HEK293 (cell line): Measurements from ENCODE around the gene MMP28.

ENCODE experiments used
- CTCF ChIA-PET: fragments of 350-600 bp; formaldehyde crosslinking; extraction: SDS; loops from one replicate; lab custom pipeline; 2021; ENCODE audit warnings: antibody characterized with exemption; lab: Yijun Ruan, JAX
- POLR2A ChIA-PET: fragments of 300-600 bp; formaldehyde crosslinking; extraction: SDS; loops from one replicate; lab custom pipeline; 2020; ENCODE audit warnings: antibody characterized with exemption, inconsistent platforms; lab: Yijun Ruan, JAX
- H3K27ac ChIP-seq: fragments of 200-500 bp; sonication (Bioruptor generic); 2 replicates; pipeline ENCODE4 v1.5.1; 2014; ENCODE audit warnings: low read depth, low read length, control low read depth, inconsistent platforms; ENCODE audit errors: extremely low read depth
- H3K36me3 ChIP-seq, 2 experiments: fragments of 200-500 bp in 1 of 2; sonication (Bioruptor generic) in 1 of 2; 1 replicate in 1 of 2; 2 replicates in 1 of 2; pipeline ENCODE4 v1.5.1; 2014 to 2017; ENCODE audit warnings: inconsistent platforms in 2 of 2, low read length in 2 of 2; ENCODE audit not compliant: control insufficient read depth in 2 of 2, insufficient read depth in 1 of 2
- H3K4me1 ChIP-seq: fragments of 200-500 bp; sonication (Bioruptor generic); 2 replicates; pipeline ENCODE4 v1.5.1; 2014; ENCODE audit warnings: mild to moderate bottlenecking, low read length, inconsistent platforms; ENCODE audit not compliant: control insufficient read depth, insufficient read depth
- H3K4me3 ChIP-seq: 2 replicates; pipeline ENCODE4 v1.5.1; 2011; ENCODE audit warnings: low read depth, mild to moderate bottlenecking, control low read depth, low read length, moderate library complexity
- H3K9me3 ChIP-seq: fragments of 200-500 bp; sonication (Bioruptor generic); 2 replicates; pipeline ENCODE4 v1.5.1; 2014; ENCODE audit warnings: low read depth, low read length, inconsistent platforms; ENCODE audit not compliant: control insufficient read depth, insufficient read depth
- BCL11B ChIP-seq: fragments of 450-650 bp; formaldehyde crosslinking; IDR thresholded peaks from 2 replicates; pipeline ENCODE4 v1.5.1; 2016; ENCODE audit warnings: low read depth, missing biosample characterization, missing genetic modification characterization
- GLIS1 ChIP-seq: fragments of 450-650 bp; formaldehyde crosslinking; IDR thresholded peaks from 2 replicates; pipeline ENCODE4 v1.5.1; 2016; ENCODE audit warnings: missing biosample characterization, missing genetic modification characterization
- KLF10 ChIP-seq: fragments of 450-650 bp; IDR thresholded peaks from 2 replicates; pipeline ENCODE4 v1.5.1; 2018; ENCODE audit warnings: missing biosample characterization, mild to moderate bottlenecking, missing genetic modification characterization
- MZF1 ChIP-seq: fragments of 450-650 bp; formaldehyde crosslinking; IDR thresholded peaks from 2 replicates; pipeline ENCODE4 v1.5.1; 2017; ENCODE audit warnings: missing biosample characterization, missing genetic modification characterization, borderline replicate concordance
- OSR2 ChIP-seq: fragments of 450-650 bp; formaldehyde crosslinking; IDR thresholded peaks from 2 replicates; pipeline ENCODE4 v1.5.1; 2016; ENCODE audit warnings: missing biosample characterization, missing genetic modification characterization
- SCRT1 ChIP-seq: fragments of 450-650 bp; formaldehyde crosslinking; IDR thresholded peaks from 2 replicates; pipeline ENCODE4 v1.5.1; 2016; ENCODE audit warnings: missing biosample characterization, missing genetic modification characterization, borderline replicate concordance
- YY2 ChIP-seq: fragments of 450-650 bp; formaldehyde crosslinking; IDR thresholded peaks from 2 replicates; pipeline ENCODE4 v1.5.1; 2016; ENCODE audit warnings: missing biosample characterization, missing genetic modification characterization
- ZEB2 ChIP-seq: fragments of 450-650 bp; formaldehyde crosslinking; IDR thresholded peaks from 2 replicates; pipeline ENCODE4 v1.5.1; 2016; ENCODE audit warnings: missing biosample characterization, missing genetic modification characterization
- ZIC2 ChIP-seq: fragments of 450-650 bp; formaldehyde crosslinking; IDR thresholded peaks from 2 replicates; pipeline ENCODE4 v1.5.1; 2016; ENCODE audit warnings: missing biosample characterization, missing genetic modification characterization
- ZNF248 ChIP-seq: fragments of 450-650 bp; formaldehyde crosslinking; IDR thresholded peaks from 2 replicates; pipeline ENCODE4 v1.5.1; 2017; ENCODE audit warnings: missing biosample characterization, missing genetic modification characterization
- ZNF292 ChIP-seq: fragments of 450-650 bp; formaldehyde crosslinking; IDR thresholded peaks from 2 replicates; pipeline ENCODE4 v1.5.1; 2016; ENCODE audit warnings: low read depth, missing biosample characterization, missing genetic modification characterization, borderline replicate concordance
- ZNF302 ChIP-seq: fragments of 450-650 bp; formaldehyde crosslinking; IDR thresholded peaks from 2 replicates; pipeline ENCODE4 v1.5.1; 2016; ENCODE audit warnings: missing biosample characterization, missing genetic modification characterization, low read depth
- ZNF350 ChIP-seq: fragments of 450-650 bp; formaldehyde crosslinking; IDR thresholded peaks from 2 replicates; pipeline ENCODE4 v1.5.0; 2017; ENCODE audit warnings: missing biosample characterization, mild to moderate bottlenecking, missing genetic modification characterization
- ZNF548 ChIP-seq: fragments of 450-650 bp; formaldehyde crosslinking; IDR thresholded peaks from 2 replicates; pipeline ENCODE4 v1.5.1; 2016; ENCODE audit warnings: missing biosample characterization, missing genetic modification characterization
- ZNF626 ChIP-seq: fragments of 450-650 bp; sonication (Bioruptor Pico); formaldehyde crosslinking; IDR thresholded peaks from 2 replicates; pipeline ENCODE4 v1.5.1; 2018; ENCODE audit warnings: missing biosample characterization, missing genetic modification characterization, inconsistent platforms
- ZNF629 ChIP-seq: fragments of 450-650 bp; formaldehyde crosslinking; IDR thresholded peaks from 2 replicates; pipeline ENCODE4 v1.5.1; 2017; ENCODE audit warnings: missing biosample characterization, missing genetic modification characterization
- ZNF670 ChIP-seq: fragments of 450-650 bp; formaldehyde crosslinking; IDR thresholded peaks from 2 replicates; pipeline ENCODE4 v1.5.1; 2016; ENCODE audit warnings: missing biosample characterization, missing genetic modification characterization, low read depth
- ZNF707 ChIP-seq: fragments of 450-650 bp; formaldehyde crosslinking; IDR thresholded peaks from 2 replicates; pipeline ENCODE4 v1.5.1; 2016; ENCODE audit warnings: missing biosample characterization, missing genetic modification characterization
- ZNF776 ChIP-seq: fragments of 450-650 bp; formaldehyde crosslinking; IDR thresholded peaks from 2 replicates; pipeline ENCODE4 v1.5.0; 2017; ENCODE audit warnings: missing biosample characterization, missing genetic modification characterization, borderline replicate concordance
- ZNF830 ChIP-seq: fragments of 450-650 bp; IDR thresholded peaks from 2 replicates; pipeline ENCODE4 v1.5.0; 2018; ENCODE audit warnings: missing biosample characterization, missing genetic modification characterization, low read depth, mild to moderate bottlenecking, moderate library complexity
- TF ChIP-seq, protein P1 (sequence below): fragments of 450-650 bp; formaldehyde crosslinking; IDR thresholded peaks from 2 replicates; pipeline ENCODE4 v1.5.1; 2016; ENCODE audit warnings: missing biosample characterization, missing genetic modification characterization
- TF ChIP-seq, protein P2 (sequence below): fragments of 450-650 bp; IDR thresholded peaks from 2 replicates; pipeline ENCODE4 v1.5.1; 2018; ENCODE audit warnings: missing biosample characterization, missing genetic modification characterization
- TF ChIP-seq, protein P3 (sequence below): fragments of 450-650 bp; formaldehyde crosslinking; IDR thresholded peaks from 2 replicates; pipeline ENCODE4 v1.5.1; 2016; ENCODE audit warnings: missing biosample characterization, missing genetic modification characterization
- TF ChIP-seq, protein P4 (sequence below): fragments of 450-650 bp; formaldehyde crosslinking; IDR thresholded peaks from 2 replicates; pipeline ENCODE4 v1.5.1; 2016; ENCODE audit warnings: missing biosample characterization, missing genetic modification characterization
- TF ChIP-seq, protein P5 (sequence below): fragments of 450-650 bp; formaldehyde crosslinking; IDR thresholded peaks from 2 replicates; pipeline ENCODE4 v1.5.1; 2016; ENCODE audit warnings: missing biosample characterization, missing genetic modification characterization

MMP28 gene

DNA sequence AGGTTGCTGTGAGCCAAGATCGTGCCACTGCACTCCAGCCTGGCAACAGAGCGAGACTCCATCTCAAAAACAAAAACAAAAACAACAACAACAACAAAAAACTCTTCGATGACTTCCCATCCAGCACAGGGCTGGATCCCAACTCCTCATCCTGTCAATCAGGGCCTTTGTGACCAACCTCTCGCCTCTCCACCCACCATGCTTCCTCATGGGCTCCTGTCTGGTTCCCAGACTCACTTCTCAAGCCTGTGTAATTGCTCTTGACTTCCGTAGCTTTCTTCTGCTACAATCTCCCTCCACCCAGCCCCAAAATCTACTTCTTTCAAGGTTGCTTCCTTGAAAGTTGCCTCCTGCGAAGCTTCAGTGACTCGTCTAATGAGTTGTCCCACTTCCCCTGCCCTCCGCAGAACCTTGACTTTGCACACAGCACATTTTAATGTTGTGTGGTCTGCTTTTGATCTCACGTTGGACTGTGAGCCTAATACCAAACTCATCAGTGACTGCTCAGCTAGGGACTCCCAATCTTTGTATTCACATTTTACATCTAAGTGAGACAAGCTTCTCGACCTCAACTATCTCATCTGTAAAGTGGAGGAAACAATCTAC, 64.9 kb downstream of the MMP28 start (continued):
- no peak for TF ChIP-seq GLIS1 (tag by site-specific recombination)
- no peak for TF ChIP-seq ZNF548 (tag by site-specific recombination)
- TF ChIP-seq ZNF248 (tag by site-specific recombination), result no peak
- no peak for TF ChIP-seq ZNF776 (tag by site-specific recombination)
- TF ChIP-seq KLF10 (tag by site-specific recombination), result no peak
- TF ChIP-seq, protein P1, sequence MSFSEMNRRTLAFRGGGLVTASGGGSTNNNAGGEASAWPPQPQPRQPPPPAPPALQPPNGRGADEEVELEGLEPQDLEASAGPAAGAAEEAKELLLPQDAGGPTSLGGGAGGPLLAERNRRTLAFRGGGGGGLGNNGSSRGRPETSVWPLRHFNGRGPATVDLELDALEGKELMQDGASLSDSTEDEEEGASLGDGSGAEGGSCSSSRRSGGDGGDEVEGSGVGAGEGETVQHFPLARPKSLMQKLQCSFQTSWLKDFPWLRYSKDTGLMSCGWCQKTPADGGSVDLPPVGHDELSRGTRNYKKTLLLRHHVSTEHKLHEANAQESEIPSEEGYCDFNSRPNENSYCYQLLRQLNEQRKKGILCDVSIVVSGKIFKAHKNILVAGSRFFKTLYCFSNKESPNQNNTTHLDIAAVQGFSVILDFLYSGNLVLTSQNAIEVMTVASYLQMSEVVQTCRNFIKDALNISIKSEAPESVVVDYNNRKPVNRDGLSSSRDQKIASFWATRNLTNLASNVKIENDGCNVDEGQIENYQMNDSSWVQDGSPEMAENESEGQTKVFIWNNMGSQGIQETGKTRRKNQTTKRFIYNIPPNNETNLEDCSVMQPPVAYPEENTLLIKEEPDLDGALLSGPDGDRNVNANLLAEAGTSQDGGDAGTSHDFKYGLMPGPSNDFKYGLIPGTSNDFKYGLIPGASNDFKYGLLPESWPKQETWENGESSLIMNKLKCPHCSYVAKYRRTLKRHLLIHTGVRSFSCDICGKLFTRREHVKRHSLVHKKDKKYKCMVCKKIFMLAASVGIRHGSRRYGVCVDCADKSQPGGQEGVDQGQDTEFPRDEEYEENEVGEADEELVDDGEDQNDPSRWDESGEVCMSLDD (tag by site-specific recombination), result no peak
- no peak for TF ChIP-seq ZNF292 (tag by site-specific recombination)
- TF ChIP-seq, protein P2, sequence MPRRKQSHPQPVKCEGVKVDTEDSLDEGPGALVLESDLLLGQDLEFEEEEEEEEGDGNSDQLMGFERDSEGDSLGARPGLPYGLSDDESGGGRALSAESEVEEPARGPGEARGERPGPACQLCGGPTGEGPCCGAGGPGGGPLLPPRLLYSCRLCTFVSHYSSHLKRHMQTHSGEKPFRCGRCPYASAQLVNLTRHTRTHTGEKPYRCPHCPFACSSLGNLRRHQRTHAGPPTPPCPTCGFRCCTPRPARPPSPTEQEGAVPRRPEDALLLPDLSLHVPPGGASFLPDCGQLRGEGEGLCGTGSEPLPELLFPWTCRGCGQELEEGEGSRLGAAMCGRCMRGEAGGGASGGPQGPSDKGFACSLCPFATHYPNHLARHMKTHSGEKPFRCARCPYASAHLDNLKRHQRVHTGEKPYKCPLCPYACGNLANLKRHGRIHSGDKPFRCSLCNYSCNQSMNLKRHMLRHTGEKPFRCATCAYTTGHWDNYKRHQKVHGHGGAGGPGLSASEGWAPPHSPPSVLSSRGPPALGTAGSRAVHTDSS, result no peak
- no peak for TF ChIP-seq OSR2 (tag by site-specific recombination)
- no peak for TF ChIP-seq ZNF629
- TF ChIP-seq, protein P3, sequence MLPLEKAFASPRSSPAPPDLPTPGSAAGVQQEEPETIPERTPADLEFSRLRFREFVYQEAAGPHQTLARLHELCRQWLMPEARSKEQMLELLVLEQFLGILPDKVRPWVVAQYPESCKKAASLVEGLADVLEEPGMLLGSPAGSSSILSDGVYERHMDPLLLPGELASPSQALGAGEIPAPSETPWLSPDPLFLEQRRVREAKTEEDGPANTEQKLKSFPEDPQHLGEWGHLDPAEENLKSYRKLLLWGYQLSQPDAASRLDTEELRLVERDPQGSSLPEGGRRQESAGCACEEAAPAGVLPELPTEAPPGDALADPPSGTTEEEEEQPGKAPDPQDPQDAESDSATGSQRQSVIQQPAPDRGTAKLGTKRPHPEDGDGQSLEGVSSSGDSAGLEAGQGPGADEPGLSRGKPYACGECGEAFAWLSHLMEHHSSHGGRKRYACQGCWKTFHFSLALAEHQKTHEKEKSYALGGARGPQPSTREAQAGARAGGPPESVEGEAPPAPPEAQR (tag by site-specific recombination), result no peak
- TF ChIP-seq, protein P4, sequence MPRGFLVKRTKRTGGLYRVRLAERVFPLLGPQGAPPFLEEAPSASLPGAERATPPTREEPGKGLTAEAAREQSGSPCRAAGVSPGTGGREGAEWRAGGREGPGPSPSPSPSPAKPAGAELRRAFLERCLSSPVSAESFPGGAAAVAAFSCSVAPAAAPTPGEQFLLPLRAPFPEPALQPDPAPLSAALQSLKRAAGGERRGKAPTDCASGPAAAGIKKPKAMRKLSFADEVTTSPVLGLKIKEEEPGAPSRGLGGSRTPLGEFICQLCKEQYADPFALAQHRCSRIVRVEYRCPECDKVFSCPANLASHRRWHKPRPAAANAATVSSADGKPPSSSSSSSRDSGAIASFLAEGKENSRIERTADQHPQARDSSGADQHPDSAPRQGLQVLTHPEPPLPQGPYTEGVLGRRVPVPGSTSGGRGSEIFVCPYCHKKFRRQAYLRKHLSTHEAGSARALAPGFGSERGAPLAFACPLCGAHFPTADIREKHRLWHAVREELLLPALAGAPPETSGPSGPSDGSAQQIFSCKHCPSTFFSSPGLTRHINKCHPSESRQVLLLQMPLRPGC (tag by site-specific recombination), result no peak

DNA sequence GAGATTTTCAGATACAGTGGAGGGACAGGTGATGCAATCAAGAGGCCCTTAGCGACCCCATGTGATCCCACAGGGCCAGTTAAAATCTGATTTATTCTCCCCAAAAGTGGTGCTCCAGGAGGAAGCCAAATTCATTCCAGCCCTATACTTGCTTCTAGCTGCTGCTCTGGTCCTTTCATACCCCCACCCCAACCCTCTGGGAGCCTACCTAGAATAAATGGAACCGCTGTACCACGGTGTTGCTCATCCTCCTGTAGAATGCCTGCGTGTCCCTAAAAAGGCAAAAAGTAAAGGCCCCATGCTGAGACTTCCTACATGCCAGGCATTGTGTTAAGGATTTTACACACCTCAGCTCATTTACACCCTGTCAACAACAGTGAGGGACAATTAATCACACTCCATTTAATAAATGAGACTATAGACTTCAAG, 66.0 kb downstream of the MMP28 start:
- POLR2A ChIA-PET, result interaction anchor here (1.2 to 4.1 kb wide), 2 partner anchors 11 to 79 kb away, joined by 5 to 19 read pairs; partner anchors contain the start of gene TAF15
- Histone ChIP-seq H3K36me3 (peaks cover 8 to 24% of the 10 kb centered on the region in 2 experiments; a peak in 2 of 3 replicates), H3K9me3 (no peaks in the 10 kb centered on the region), H3K27ac (0 out of 2 replicates have a peak overlapping the region, but pooled peaks have one; percentile 13), H3K4me1 (peaks cover 35% of the 10 kb centered on the region), H3K4me3 (no peak overlapping the region)
- CTCF ChIA-PET, result interaction anchor here (0.6 to 5.3 kb wide), 4 partner anchors 19 to 355 kb away, joined by 3 to 44 read pairs (median 8); no protein-coding TSS in a partner anchor
- TF ChIP-seq ZNF707 (tag by site-specific recombination), result no peak
- TF ChIP-seq KLF10 (tag by site-specific recombination), result no peak
- TF ChIP-seq ZEB2 (tag by site-specific recombination), result no peak
- TF ChIP-seq, protein P5, sequence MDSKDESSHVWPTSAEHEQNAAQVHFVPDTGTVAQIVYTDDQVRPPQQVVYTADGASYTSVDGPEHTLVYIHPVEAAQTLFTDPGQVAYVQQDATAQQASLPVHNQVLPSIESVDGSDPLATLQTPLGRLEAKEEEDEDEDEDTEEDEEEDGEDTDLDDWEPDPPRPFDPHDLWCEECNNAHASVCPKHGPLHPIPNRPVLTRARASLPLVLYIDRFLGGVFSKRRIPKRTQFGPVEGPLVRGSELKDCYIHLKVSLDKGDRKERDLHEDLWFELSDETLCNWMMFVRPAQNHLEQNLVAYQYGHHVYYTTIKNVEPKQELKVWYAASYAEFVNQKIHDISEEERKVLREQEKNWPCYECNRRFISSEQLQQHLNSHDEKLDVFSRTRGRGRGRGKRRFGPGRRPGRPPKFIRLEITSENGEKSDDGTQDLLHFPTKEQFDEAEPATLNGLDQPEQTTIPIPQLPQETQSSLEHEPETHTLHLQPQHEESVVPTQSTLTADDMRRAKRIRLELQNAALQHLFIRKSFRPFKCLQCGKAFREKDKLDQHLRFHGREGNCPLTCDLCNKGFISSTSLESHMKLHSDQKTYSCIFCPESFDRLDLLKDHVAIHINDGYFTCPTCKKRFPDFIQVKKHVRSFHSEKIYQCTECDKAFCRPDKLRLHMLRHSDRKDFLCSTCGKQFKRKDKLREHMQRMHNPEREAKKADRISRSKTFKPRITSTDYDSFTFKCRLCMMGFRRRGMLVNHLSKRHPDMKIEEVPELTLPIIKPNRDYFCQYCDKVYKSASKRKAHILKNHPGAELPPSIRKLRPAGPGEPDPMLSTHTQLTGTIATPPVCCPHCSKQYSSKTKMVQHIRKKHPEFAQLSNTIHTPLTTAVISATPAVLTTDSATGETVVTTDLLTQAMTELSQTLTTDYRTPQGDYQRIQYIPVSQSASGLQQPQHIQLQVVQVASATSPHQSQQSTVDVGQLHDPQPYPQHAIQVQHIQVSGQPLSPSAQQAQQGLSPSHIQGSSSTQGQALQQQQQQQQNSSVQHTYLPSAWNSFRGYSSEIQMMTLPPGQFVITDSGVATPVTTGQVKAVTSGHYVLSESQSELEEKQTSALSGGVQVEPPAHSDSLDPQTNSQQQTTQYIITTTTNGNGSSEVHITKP (tag by site-specific recombination), result peak; percentile 8; the same call in 1 of the 2 replicates
- no peak for TF ChIP-seq ZNF670 (tag by site-specific recombination)
- peak; percentile 73; the same call in 1 of the 2 replicates for TF ChIP-seq SCRT1 (tag by site-specific recombination)
- TF ChIP-seq YY2 (tag by site-specific recombination), result no peak
- TF ChIP-seq MZF1 (tag by site-specific recombination), result no peak
- TF ChIP-seq ZIC2 (tag by site-specific recombination), result peak; percentile 88
- no peak for TF ChIP-seq ZNF830 (tag by site-specific recombination)
- 0 out of 2 replicates have a peak, but pooled peaks have one; percentile 49 for TF ChIP-seq BCL11B (tag by site-specific recombination)
- TF ChIP-seq ZNF626, result no peak
- TF ChIP-seq ZNF350, result no peak
- TF ChIP-seq ZNF302 (tag by site-specific recombination), result no peak
